ENCODE results near the gene NDE1. TPM values are rescaled to one million over a fixed set of nuclear protein-coding genes. Genes with fewer than 3 reads are reported as not detected.

Gene NDE1
- total and polyA plus RNA-seq, 4 donors, result 2.5 to 17.3 (median 4.4) TPM

- H3K4me3 ChIP-seq (ENCODE audit: low read depth in 1 of 3, low read length in 3 of 3), result no peak overlapping the region
- H3K36me3 ChIP-seq (ENCODE audit: control insufficient read depth in 4 of 4, insufficient read depth in 3 of 4, low read depth in 1 of 4, low read length in 3 of 4), result peaks cover 12 to 63% (median 53%) of the 10 kb centered on the region in 4 donors
- H3K9ac ChIP-seq (ENCODE audit: low read depth in 1 of 2, low read length in 2 of 2), result no peak overlapping the region
- no peak for DNase-seq (ENCODE audit: low spot score)
- H3K9me3 ChIP-seq (ENCODE audit: control insufficient read depth in 4 of 4, low read length in 3 of 4), result no peaks in the 10 kb centered on the region
- H3K4me1 ChIP-seq (ENCODE audit: control insufficient read depth in 4 of 4, insufficient read depth in 4 of 4, low read length in 3 of 4), result peaks cover 0 to 8% (median 4%) of the 10 kb centered on the region in 4 donors
- no peak overlapping the region for H3K27ac ChIP-seq (ENCODE audit: low read depth in 1 of 2, low read length in 2 of 2)
- no peaks in the 10 kb centered on the region for H3K27me3 ChIP-seq (ENCODE audit: control insufficient read depth in 4 of 4, insufficient read depth in 4 of 4, low read length in 3 of 4)
- 93% methylated on average over 9 of the region's 9 CpGs for WGBS
- no peak for TF ChIP-seq JUND (IDR thresholded peaks at IDR 0.05)
- TF ChIP-seq RXRA (IDR thresholded peaks at IDR 0.05), result no peak
- TF ChIP-seq HNF4G (IDR thresholded peaks at IDR 0.05), result no peak
- no peak for TF ChIP-seq FOXA1 (IDR thresholded peaks at IDR 0.05)
- no peak for TF ChIP-seq SP1 (IDR thresholded peaks at IDR 0.05)
- no peak for TF ChIP-seq ATF3 (IDR thresholded peaks at IDR 0.05)
- TF ChIP-seq CTCF (IDR thresholded peaks at IDR 0.05; ENCODE audit: low read depth, low read length, missing input control), result no peak
- no peak for TF ChIP-seq MAX (IDR thresholded peaks at IDR 0.05)
- no peak for TF ChIP-seq GABPA (IDR thresholded peaks at IDR 0.05 in 1 of 2, conservative IDR thresholded peaks at IDR 0.05 in 1 of 2)
- no peak for TF ChIP-seq ZBTB33 (IDR thresholded peaks at IDR 0.05)
- TF ChIP-seq REST (IDR thresholded peaks at IDR 0.05), result no peak
- no peak for TF ChIP-seq FOXA2 (IDR thresholded peaks at IDR 0.05)
- TF ChIP-seq NR2F2 (IDR thresholded peaks at IDR 0.05), result no peak
- no peak for TF ChIP-seq TAF1 (conservative IDR thresholded peaks at IDR 0.05)
- TF ChIP-seq HNF4A (conservative IDR thresholded peaks at IDR 0.05), result no peak
- TF ChIP-seq RAD21 (IDR thresholded peaks at IDR 0.05), result no peak
- TF ChIP-seq YY1 (IDR thresholded peaks at IDR 0.05), result no peak
- no peak for TF ChIP-seq EGR1 (IDR thresholded peaks at IDR 0.05; ENCODE audit: low read depth in 2 of 2)
Observed at GRCh38 chr16:15635926-15636325, 14.1 kb upstream of the NDE1 start.

All from liver (tissue), 9 donors.